ENCODE measurements around the gene SETBP1.
A peak's percentile ranks its signal among the peaks of the same experiment; 100 is the strongest.
"Not testable (repeated sequence)": the region's sequence is repeated elsewhere in the genome, so short reads cannot be mapped to it uniquely, and the experiment has no call there.

SETBP1 gene

GRCh38 chr18:44716697-44717163 lies 36.0 kb downstream of the SETBP1 start:
- Mint-ChIP-seq H3K27me3 (no peaks in the 10 kb centered on the region), H3K4me3 (peak overlapping the region; percentile 39 to 50)
- no peak for DNase-seq

DNA sequence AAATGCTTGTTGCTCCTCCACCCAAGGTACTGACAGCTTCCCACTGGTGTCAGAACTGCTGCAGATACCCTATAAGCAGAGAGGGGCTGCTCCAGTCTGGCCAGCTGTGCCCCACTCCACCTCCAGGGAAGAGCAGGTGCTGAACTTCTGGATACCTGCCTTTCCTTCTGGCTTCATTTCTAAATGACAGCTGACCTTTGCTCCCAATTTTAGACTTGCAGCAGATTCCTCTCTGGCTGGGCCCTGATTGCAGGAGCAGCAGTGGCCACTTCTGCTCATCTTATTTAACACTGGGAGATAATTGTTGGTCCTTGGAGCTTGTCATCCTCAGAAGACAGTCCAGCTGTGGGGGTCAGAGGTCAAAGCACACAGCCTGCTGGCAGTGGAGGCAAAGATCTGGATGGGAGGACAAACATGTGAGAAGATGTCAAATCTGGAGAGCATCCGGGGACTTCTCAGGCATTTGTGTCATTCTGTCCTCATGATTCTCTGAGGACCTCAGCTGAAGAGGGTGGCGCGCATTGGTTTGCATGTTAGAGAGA lies 38.9 kb downstream of the SETBP1 start:
- Mint-ChIP-seq H3K27ac (no peak overlapping the region), H3K36me3 (ENCODE audit: insufficient read depth) (no peaks in the 10 kb centered on the region), H3K27me3 (no peaks in the 10 kb centered on the region), H3K4me1 (ENCODE audit: low read depth in 2 of 2) (peaks cover 47 to 51% of the 10 kb centered on the region in 2 donors), H3K9me3 (peaks cover 0 to 4% of the 10 kb centered on the region in 2 donors), H3K4me3 (no peak overlapping the region)
- DNase-seq (no peak), ATAC-seq (replicated peaks) (no peak)

More at GRCh38 chr18:44716697-44717163, 36.0 kb downstream of the SETBP1 start:
- no peaks in the 10 kb centered on the region for H3K36me3 Mint-ChIP-seq (ENCODE audit: insufficient read depth)
- peaks cover 0 to 4% of the 10 kb centered on the region in 2 donors for H3K9me3 Mint-ChIP-seq
- H3K4me1 Mint-ChIP-seq (ENCODE audit: low read depth in 2 of 2), result peaks cover 33 to 34% of the 10 kb centered on the region in 2 donors
- ATAC-seq (replicated peaks), result peak; percentile 68
- H3K27ac Mint-ChIP-seq, result peak overlapping the region; percentile 39 to 75

DNA sequence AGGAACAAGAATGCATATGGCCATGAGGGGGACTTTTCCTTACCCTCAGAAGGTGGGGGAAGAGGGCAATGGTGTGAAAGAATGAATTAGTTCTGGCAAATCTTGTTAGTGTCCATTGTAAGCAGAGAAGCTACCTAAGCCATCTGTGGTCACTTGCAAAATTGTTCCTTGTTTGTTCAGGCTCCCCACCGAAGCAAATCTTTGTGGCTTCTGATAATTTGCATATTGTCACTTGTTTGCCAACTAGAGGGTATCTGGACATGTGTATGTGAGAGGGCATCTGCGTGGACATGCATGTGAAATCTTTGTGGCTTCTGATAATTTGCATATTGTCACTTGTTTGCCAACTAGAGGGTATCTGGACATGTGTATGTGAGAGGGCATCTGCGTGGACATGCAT lies 41.1 kb downstream of the SETBP1 start:
- H3K4me1 Mint-ChIP-seq (ENCODE audit: low read depth in 2 of 2), result peaks cover 57 to 64% of the 10 kb centered on the region in 2 donors
- H3K36me3 Mint-ChIP-seq (ENCODE audit: insufficient read depth); ATAC-seq (replicated peaks); DNase-seq; H3K4me3 Mint-ChIP-seq; H3K27ac Mint-ChIP-seq; H3K9me3 Mint-ChIP-seq; H3K27me3 Mint-ChIP-seq: not testable (repeated sequence)

GRCh38 chr18:44723411-44723810 lies 42.7 kb downstream of the SETBP1 start:
- H3K27me3 Mint-ChIP-seq, result no peaks in the 10 kb centered on the region
- ATAC-seq (replicated peaks) (peak; percentile 9), DNase-seq (peak in 1 of 3 experiments; percentile 20)
- peak overlapping the region; percentile 82 to 86 for H3K27ac Mint-ChIP-seq
- H3K4me1 Mint-ChIP-seq (ENCODE audit: low read depth in 2 of 2), result peaks cover 51 to 65% of the 10 kb centered on the region in 2 donors
- peak overlapping the region; percentile 17 to 34 for H3K4me3 Mint-ChIP-seq
- H3K9me3 Mint-ChIP-seq, result no peaks in the 10 kb centered on the region
- H3K36me3 Mint-ChIP-seq (ENCODE audit: insufficient read depth), result no peaks in the 10 kb centered on the region

- Mint-ChIP-seq H3K36me3 (ENCODE audit: insufficient read depth) (no peaks in the 10 kb centered on the region), H3K9me3 (no peaks in the 10 kb centered on the region), H3K27me3 (no peaks in the 10 kb centered on the region), H3K27ac (peak overlapping the region; percentile 82 to 86), H3K4me1 (ENCODE audit: low read depth in 2 of 2) (peaks cover 57 to 74% of the 10 kb centered on the region in 2 donors), H3K4me3 (peak overlapping the region; percentile 19 to 34)
- no peak for DNase-seq
- ATAC-seq (replicated peaks), result no peak
These were observed 43.6 kb downstream of the SETBP1 start for GRCh38 chr18:44724105-44724778.

- DNase-seq (peak; percentile 42 to 58 (median 45)), ATAC-seq (replicated peaks) (peak; percentile 69)
- Mint-ChIP-seq H3K4me1 (ENCODE audit: low read depth in 2 of 2) (peaks cover 65 to 86% of the 10 kb centered on the region in 2 donors), H3K36me3 (ENCODE audit: insufficient read depth) (no peaks in the 10 kb centered on the region), H3K4me3 (peak overlapping the region; percentile 19 to 34), H3K27ac (peak overlapping the region; percentile 82 to 86), H3K27me3 (no peaks in the 10 kb centered on the region), H3K9me3 (no peaks in the 10 kb centered on the region)
These were observed 44.8 kb downstream of the SETBP1 start for GRCh38 chr18:44725300-44726058.

DNA sequence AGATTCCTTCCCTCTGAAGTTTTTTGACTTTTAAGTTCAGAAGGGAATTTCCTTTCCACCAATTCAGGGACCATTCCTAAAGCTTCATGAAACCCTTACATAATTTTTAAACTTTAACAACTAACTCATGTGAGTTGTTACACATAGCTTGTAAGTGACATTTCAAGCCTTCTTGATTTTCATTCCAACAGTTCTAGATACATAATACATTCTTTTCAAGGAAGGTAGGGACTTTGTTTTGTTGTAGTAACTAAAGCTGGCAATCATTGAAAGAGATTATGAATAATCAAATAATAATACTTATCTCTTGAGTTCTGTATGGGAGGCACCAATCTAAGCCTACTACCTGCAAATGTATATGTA lies 45.4 kb downstream of the SETBP1 start:
- no peaks in the 10 kb centered on the region for H3K9me3 Mint-ChIP-seq
- H3K4me3 Mint-ChIP-seq, result peak overlapping the region; percentile 19 to 34
- peaks cover 69 to 92% of the 10 kb centered on the region in 2 donors for H3K4me1 Mint-ChIP-seq (ENCODE audit: low read depth in 2 of 2)
- peak overlapping the region; percentile 82 to 86 for H3K27ac Mint-ChIP-seq
- DNase-seq (no peak), ATAC-seq (replicated peaks) (no peak)
- H3K36me3 Mint-ChIP-seq (ENCODE audit: insufficient read depth), result no peaks in the 10 kb centered on the region
- no peaks in the 10 kb centered on the region for H3K27me3 Mint-ChIP-seq

GRCh38 chr18:44727291-44727690 lies 46.6 kb downstream of the SETBP1 start:
- Mint-ChIP-seq H3K27ac (peak overlapping the region; percentile 63 to 82), H3K4me3 (peak overlapping the region in 1 of 2 donors; percentile 34), H3K9me3 (no peaks in the 10 kb centered on the region), H3K36me3 (ENCODE audit: insufficient read depth) (no peaks in the 10 kb centered on the region), H3K27me3 (no peaks in the 10 kb centered on the region), H3K4me1 (ENCODE audit: low read depth in 2 of 2) (peaks cover 67 to 94% of the 10 kb centered on the region in 2 donors)
- DNase-seq (no peak), ATAC-seq (replicated peaks) (no peak)

GRCh38 chr18:44729631-44730101 lies 49.0 kb downstream of the SETBP1 start:
- Mint-ChIP-seq H3K27ac (peak overlapping the region; percentile 89 to 93), H3K4me3 (peak overlapping the region; percentile 26 to 54), H3K4me1 (ENCODE audit: low read depth in 2 of 2) (peaks cover 55 to 83% of the 10 kb centered on the region in 2 donors), H3K9me3 (no peaks in the 10 kb centered on the region), H3K27me3 (no peaks in the 10 kb centered on the region), H3K36me3 (ENCODE audit: insufficient read depth) (no peaks in the 10 kb centered on the region)
- DNase-seq (peak; percentile 52 to 61 (median 53)), ATAC-seq (replicated peaks) (peak; percentile 78)

DNA sequence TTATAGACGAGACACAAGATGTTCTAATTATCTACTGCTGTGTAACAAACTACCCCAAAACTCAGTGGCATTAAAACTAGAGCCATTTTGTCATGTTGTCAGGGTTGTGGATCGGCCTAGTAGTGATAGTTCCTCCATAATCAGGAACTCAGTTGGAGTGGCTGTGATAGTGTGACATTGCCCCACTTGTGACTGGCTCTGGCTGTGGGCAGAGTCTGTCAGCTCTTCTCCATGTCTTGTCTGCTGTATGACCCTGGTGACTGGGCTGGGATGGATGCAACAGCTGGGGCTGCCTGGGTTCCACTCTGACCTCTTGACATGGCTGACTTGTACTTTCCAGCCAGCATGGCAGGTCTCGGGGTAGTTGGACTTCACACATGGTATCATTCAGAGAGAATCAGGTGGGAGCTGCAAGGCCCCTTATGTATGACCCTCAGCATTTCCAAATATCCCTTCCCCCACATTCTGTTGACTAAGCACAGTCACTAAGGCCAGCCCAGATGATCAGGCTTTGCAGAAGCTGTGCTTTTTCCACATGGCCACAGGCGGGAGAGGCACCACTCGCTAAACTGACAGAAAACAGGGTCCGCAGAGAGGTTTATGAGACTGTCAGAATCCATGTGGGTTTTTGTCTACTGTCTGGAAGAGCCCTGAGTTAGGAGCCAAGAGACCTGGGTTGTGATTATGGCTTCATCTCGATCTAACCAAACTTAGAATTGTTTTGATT lies 50.3 kb downstream of the SETBP1 start:
- Mint-ChIP-seq H3K9me3 (no peaks in the 10 kb centered on the region), H3K36me3 (ENCODE audit: insufficient read depth) (no peaks in the 10 kb centered on the region), H3K4me3 (peak overlapping the region in 1 of 2 donors; percentile 54), H3K4me1 (ENCODE audit: low read depth in 2 of 2) (peaks cover 48 to 72% of the 10 kb centered on the region in 2 donors), H3K27me3 (no peaks in the 10 kb centered on the region), H3K27ac (peak overlapping the region; percentile 89 to 93)
- ATAC-seq (replicated peaks), result no peak
- no peak for DNase-seq

GRCh38 chr18:44731530-44732237 lies 51.0 kb downstream of the SETBP1 start:
- DNase-seq, result no peak
- Mint-ChIP-seq H3K27me3 (no peaks in the 10 kb centered on the region), H3K9me3 (no peaks in the 10 kb centered on the region), H3K27ac (peak overlapping the region in 1 of 2 donors; percentile 93), H3K36me3 (ENCODE audit: insufficient read depth) (no peaks in the 10 kb centered on the region), H3K4me1 (ENCODE audit: low read depth in 2 of 2) (peaks cover 45 to 64% of the 10 kb centered on the region in 2 donors), H3K4me3 (no peak overlapping the region)
- ATAC-seq (replicated peaks), result no peak

GRCh38 chr18:44732238-44732563 lies 51.5 kb downstream of the SETBP1 start:
- H3K9me3 Mint-ChIP-seq, result no peaks in the 10 kb centered on the region
- no peaks in the 10 kb centered on the region for H3K36me3 Mint-ChIP-seq (ENCODE audit: insufficient read depth)
- H3K4me3 Mint-ChIP-seq, result no peak overlapping the region
- no peak overlapping the region for H3K27ac Mint-ChIP-seq
- peaks cover 40 to 59% of the 10 kb centered on the region in 2 donors for H3K4me1 Mint-ChIP-seq (ENCODE audit: low read depth in 2 of 2)
- ATAC-seq (replicated peaks) (no peak), DNase-seq (no peak)
- no peaks in the 10 kb centered on the region for H3K27me3 Mint-ChIP-seq
